Measurements from ENCODE around the gene EEF1G.

GRCh38 chr11:62542111-62542745, 31.5 kb downstream of the EEF1G start:
- TF ChIP-seq ELF4 (IDR thresholded peaks at IDR 0.05) (no peak), SUZ12 (IDR thresholded peaks at IDR 0.05) (no peak), FOXK2 (IDR thresholded peaks at IDR 0.05) (no peak), BHLHE40 (IDR thresholded peaks at IDR 0.05; ENCODE audit: borderline replicate concordance) (no peak), NFRKB (IDR thresholded peaks at IDR 0.05) (no peak), PKNOX1 (IDR thresholded peaks at IDR 0.05) (no peak), SP1 (IDR thresholded peaks at IDR 0.05) (no peak), FOXM1 (IDR thresholded peaks at IDR 0.05; ENCODE audit: borderline replicate concordance) (no peak), CTBP1 (IDR thresholded peaks at IDR 0.05; ENCODE audit: borderline replicate concordance) (no peak), HDGF (IDR thresholded peaks at IDR 0.05; ENCODE audit: borderline replicate concordance) (no peak), TARDBP (IDR thresholded peaks at IDR 0.05) (no peak)
